GM12892 (cell line): Measurements from ENCODE around the gene ZDHHC17.
"Not testable (repeated sequence)": the region's sequence is repeated elsewhere in the genome, so short reads cannot be mapped to it uniquely, and the experiment has no call there.

Source experiments
- DNase-seq: peaks from one replicate; pipeline ENCODE4 v3.0.0; 2011; ENCODE audit not compliant: insufficient read length
- FAIRE-seq: peaks from 2 replicates; lab custom pipeline; 2011; peaks lifted over from hg19 to GRCh38; lab: Jason Lieb, UNC
- POLR2A ChIP-seq: IDR thresholded peaks from 2 replicates; pipeline ENCODE4 v1.6.1; 2011; ENCODE audit warnings: low read depth, low read length, control low read depth
- POLR2AphosphoS5 ChIP-seq: IDR thresholded peaks from 2 replicates; pipeline ENCODE4 v1.6.1; 2011; ENCODE audit warnings: low read depth, low read length, control low read depth
- TAF1 ChIP-seq: IDR thresholded peaks from 2 replicates; pipeline ENCODE4 v1.6.1; 2011; ENCODE audit warnings: low read depth, mild to moderate bottlenecking, control low read depth, low read length, borderline replicate concordance

Gene ZDHHC17

DNA sequence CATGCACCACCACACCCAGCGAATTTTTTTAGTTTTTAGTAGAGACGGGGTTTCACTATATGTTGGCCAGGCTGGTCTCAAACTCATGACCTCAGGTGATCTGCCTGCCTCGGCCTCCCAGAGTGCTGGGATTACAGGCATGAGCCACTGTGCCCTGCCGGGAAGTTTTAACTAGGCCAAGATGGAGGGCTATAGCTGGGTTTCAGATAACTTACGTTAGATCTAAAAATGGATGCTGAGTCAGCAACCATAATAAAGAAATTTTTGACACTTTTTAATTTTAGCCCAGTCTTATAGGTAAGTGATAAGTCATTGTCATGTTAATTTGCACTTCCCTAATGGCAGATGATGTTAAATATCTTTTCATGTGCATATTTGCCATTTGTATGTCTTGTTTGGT lies 14.4 kb downstream of the ZDHHC17 start:
- TF ChIP-seq TAF1 (no peak), POLR2AphosphoS5 (no peak), POLR2A (no peak)
- DNase-seq, result no peak
- no peak for FAIRE-seq

- not testable (repeated sequence) for FAIRE-seq, DNase-seq
Observed at GRCh38 chr12:76779310-76779709, 15.4 kb downstream of the ZDHHC17 start.

GRCh38 chr12:76781321-76781720 lies 17.4 kb downstream of the ZDHHC17 start:
- FAIRE-seq (no peak), DNase-seq (no peak)
- TF ChIP-seq POLR2AphosphoS5 (no peak), TAF1 (no peak), POLR2A (no peak)

- no peak for DNase-seq
- TF ChIP-seq TAF1, result no peak
- no peak for TF ChIP-seq POLR2AphosphoS5
- no peak for TF ChIP-seq POLR2A
- no peak for FAIRE-seq
Observed at GRCh38 chr12:76782526-76782925, 18.6 kb downstream of the ZDHHC17 start.

DNA sequence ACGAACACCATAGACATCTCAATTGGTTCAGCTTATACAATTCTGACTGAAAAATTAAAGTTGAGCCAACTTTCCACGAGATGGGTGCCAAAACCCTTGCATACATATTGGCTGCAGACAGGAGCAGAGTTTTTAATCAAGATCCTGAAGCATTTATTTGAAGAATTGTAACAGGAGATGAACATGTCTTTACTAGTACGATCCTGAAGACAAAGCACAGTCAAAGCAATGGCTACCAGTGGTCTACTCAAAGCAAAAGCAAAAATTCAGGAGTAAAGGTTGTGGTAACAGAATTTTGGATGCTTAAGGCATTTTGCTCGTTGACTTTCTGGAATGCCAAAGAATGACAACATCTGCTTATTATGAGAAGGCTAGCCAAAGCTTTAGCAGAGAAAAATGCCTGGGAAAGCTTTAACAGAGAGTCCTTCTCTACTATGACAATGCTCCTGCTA lies 20.7 kb downstream of the ZDHHC17 start:
- TF ChIP-seq TAF1 (no peak), POLR2AphosphoS5 (no peak), POLR2A (no peak)
- DNase-seq (no peak), FAIRE-seq (no peak)

DNA sequence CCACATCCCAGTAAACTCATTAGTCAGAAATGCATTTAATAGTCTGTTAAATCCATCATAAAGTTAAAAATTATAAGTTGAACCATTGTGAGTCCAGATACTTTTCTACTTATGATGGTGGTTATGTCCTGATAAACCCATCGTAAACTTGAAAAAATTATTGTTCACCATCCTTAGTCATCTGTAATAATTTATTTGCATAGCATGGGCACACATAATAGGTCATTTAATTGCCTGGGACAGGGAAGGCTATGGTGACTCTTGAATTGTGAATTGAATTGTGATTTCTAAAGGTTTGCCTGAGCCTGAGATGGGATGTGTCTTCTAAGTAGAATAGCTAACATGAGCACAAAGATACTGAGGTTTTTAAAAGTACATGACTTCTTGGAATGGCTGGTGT lies 21.5 kb downstream of the ZDHHC17 start:
- TF ChIP-seq POLR2AphosphoS5 (no peak), TAF1 (no peak), POLR2A (no peak)
- FAIRE-seq (no peak), DNase-seq (no peak)

GRCh38 chr12:76786986-76787385 lies 23.1 kb downstream of the ZDHHC17 start:
- DNase-seq, result no peak
- no peak for FAIRE-seq
- TF ChIP-seq POLR2A, result no peak
- no peak for TF ChIP-seq TAF1
- TF ChIP-seq POLR2AphosphoS5, result no peak

DNA sequence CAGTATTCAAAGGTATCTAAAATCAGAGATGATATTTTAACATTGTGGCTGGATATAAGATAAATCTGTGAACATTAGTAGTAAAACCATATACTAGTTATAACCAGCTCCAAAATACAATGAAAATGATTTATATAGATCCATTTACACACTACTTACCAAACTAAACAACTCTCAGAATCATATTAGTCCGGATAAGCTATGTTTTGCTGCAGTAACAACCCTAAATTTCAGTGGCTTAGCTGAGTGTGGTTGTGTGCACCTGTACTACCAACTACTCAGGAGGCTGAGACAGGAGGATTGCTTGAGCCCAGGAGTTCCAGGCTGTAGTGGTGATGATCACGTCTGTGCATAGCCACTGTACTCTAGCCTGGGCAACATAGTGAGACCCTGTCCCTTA lies 23.8 kb downstream of the ZDHHC17 start:
- no peak for FAIRE-seq
- DNase-seq, result no peak
- no peak for TF ChIP-seq TAF1
- TF ChIP-seq POLR2A, result no peak
- no peak for TF ChIP-seq POLR2AphosphoS5

DNA sequence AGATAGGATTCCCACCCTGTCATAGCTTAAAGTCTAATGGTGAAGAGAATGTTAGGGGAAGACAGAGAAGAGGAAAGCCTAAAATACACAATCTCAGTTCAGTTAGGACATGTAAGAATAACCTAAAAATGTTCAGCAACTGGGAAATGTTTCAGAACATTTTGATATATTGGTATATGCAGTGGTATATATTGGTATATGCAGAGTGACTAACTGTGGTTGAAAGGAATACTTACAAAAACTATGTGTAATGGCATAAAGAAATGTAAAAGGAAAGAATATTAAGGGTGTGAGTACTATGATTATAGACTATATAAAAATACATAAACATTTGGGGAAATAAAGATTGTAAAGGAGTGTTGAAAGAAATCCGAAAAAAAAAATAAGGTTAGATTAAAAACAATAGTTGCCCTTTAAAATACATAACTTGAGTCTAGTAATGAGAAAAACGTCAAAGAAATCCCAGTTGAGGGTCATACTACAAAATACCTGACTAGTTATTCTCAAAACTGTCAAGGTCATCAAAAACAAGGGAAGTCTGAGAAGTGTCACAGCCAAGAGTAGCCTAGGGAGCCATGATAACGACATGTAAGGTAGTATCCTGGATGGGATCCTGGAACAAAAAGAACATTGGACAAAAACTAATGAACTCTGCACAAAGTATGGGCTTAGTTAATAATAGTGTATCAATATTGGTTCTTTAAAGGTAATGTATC lies 25.6 kb downstream of the ZDHHC17 start:
- DNase-seq (no peak), FAIRE-seq (no peak)
- TF ChIP-seq TAF1, result no peak
- no peak for TF ChIP-seq POLR2AphosphoS5
- TF ChIP-seq POLR2A, result no peak

GRCh38 chr12:76790564-76791552 lies 26.9 kb downstream of the ZDHHC17 start:
- TF ChIP-seq TAF1, result no peak
- TF ChIP-seq POLR2A, result no peak
- no peak for TF ChIP-seq POLR2AphosphoS5
- no peak for FAIRE-seq

GRCh38 chr12:76792828-76793227 lies 28.9 kb downstream of the ZDHHC17 start:
- FAIRE-seq (no peak), DNase-seq (no peak)
- TF ChIP-seq POLR2A (no peak), POLR2AphosphoS5 (no peak), TAF1 (no peak)

More at GRCh38 chr12:76790564-76791552, 26.9 kb downstream of the ZDHHC17 start:
- DNase-seq, result no peak
